GM20000 (cell line): Measurements from ENCODE around the gene CSF3R.

Source experiments
- DNase-seq: peaks from one replicate; pipeline ENCODE4 v3.0.0; 2012; ENCODE audit warnings: low spot score
- TF ChIP-seq, protein P1 (sequence below): IDR thresholded peaks from 2 replicates; pipeline ENCODE4 v1.5.1; 2012; ENCODE audit warnings: mild to moderate bottlenecking, control low read depth; ENCODE audit errors: extremely low read depth, missing control alignments

The CSF3R gene

GRCh38 chr1:36420409-36420808, 62.3 kb downstream of the CSF3R start:
- TF ChIP-seq, protein P1, sequence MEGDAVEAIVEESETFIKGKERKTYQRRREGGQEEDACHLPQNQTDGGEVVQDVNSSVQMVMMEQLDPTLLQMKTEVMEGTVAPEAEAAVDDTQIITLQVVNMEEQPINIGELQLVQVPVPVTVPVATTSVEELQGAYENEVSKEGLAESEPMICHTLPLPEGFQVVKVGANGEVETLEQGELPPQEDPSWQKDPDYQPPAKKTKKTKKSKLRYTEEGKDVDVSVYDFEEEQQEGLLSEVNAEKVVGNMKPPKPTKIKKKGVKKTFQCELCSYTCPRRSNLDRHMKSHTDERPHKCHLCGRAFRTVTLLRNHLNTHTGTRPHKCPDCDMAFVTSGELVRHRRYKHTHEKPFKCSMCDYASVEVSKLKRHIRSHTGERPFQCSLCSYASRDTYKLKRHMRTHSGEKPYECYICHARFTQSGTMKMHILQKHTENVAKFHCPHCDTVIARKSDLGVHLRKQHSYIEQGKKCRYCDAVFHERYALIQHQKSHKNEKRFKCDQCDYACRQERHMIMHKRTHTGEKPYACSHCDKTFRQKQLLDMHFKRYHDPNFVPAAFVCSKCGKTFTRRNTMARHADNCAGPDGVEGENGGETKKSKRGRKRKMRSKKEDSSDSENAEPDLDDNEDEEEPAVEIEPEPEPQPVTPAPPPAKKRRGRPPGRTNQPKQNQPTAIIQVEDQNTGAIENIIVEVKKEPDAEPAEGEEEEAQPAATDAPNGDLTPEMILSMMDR, result no peak
- no peak for DNase-seq

- TF ChIP-seq, protein P1, result no peak
Observed at GRCh38 chr1:36419569-36419968, 63.1 kb downstream of the CSF3R start.

GRCh38 chr1:36419140-36419539, 63.6 kb downstream of the CSF3R start:
- no peak for DNase-seq
- TF ChIP-seq, protein P1, result no peak

More at GRCh38 chr1:36419569-36419968, 63.1 kb downstream of the CSF3R start:
- no peak for DNase-seq

DNA sequence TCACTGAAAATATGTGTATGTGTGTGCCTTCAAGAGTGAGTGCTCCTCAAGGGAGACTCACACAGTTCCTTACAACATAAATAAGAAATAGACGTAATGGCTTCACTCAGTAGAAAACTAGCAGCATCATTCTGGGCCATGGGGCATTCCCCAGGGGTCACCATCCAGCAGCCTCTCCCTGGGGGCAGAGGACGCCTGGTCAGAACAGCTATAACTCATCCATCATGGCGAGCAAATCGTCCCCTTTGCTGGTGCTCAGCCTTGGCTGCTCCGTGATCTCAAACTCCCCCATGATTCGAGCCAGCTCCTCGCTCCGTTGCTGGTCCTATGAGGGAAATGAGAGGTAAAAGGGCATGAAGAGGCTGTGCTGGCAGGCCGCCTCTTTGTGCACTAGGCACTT, 64.8 kb downstream of the CSF3R start:
- TF ChIP-seq, protein P1, result no peak
- DNase-seq, result no peak
